ENCODE measurements around the gene PROS1. TPM values are rescaled to one million over a fixed set of nuclear protein-coding genes. Genes with fewer than 3 reads are reported as not detected.

PROS1 gene
- total and polyA plus RNA-seq, 4 experiments from 2014 or later = not detected

GRCh38 chr3:94008253-94008652, 34.6 kb upstream of the PROS1 start:
- H3K4me1 ChIP-seq (ENCODE audit: insufficient read depth, low read length) = peaks cover 5% of the 10 kb centered on the region
- CTCF ChIA-PET (ENCODE audit: partially characterized antibody) = interaction anchor here (0.8 to 2.8 kb wide), 3 partner anchors 10 to 61 kb away, joined by 3 to 16 read pairs (median 5); partner anchors contain the start of genes DHFR2 and NSUN3

GRCh38 chr3:94004301-94004910, 30.7 kb upstream of the PROS1 start:
- H3K27me3 ChIP-seq (ENCODE audit: insufficient read depth, low read length) = no peaks in the 10 kb centered on the region
- no peak overlapping the region for H3K27ac ChIP-seq (ENCODE audit: low read depth, low read length)
- Mint-ChIP-seq H3K4me3 (peak overlapping the region; percentile 68 to 90 (median 82)), H3K9me3 (no peaks in the 10 kb centered on the region), H3K4me1 (peaks cover 0 to 5% (median 2%) of the 10 kb centered on the region in 4 donors), H3K27me3 (no peaks in the 10 kb centered on the region), H3K36me3 (peaks cover 0 to 4% of the 10 kb centered on the region in 2 donors), H3K27ac (peak overlapping the region in 5 of 7 donors; percentile 67 to 89 (median 82))
- intact Hi-C loops (cut with micrococcal nuclease) = loop anchor here (1.0 to 5.0 kb wide), 2 partner anchors 65 to 243 kb away; no protein-coding TSS in a partner anchor
- CTCF ChIA-PET (ENCODE audit: partially characterized antibody) = interaction anchor here (0.6 to 4.8 kb wide), 11 partner anchors 10 to 245 kb away, joined by 3 to 71 read pairs (median 6); partner anchors contain the start of genes ARL13B, DHFR2 and NSUN3
- H3K9me3 ChIP-seq (ENCODE audit: control insufficient read depth in 1 of 2, low read length in 2 of 2) = no peaks in the 10 kb centered on the region
- DNase-seq = peak in 4 of 5 donors; percentile 40 to 57 (median 52)
- no peaks in the 10 kb centered on the region for H3K36me3 ChIP-seq (ENCODE audit: insufficient read depth, low read length)
- POLR2A ChIA-PET (ENCODE audit: partially characterized antibody) = interaction anchor here (0.6 kb wide), 1 partner anchor 77 kb away, joined by 4 read pairs; no protein-coding TSS in a partner anchor
- peaks cover 5% of the 10 kb centered on the region for H3K4me1 ChIP-seq (ENCODE audit: insufficient read depth, low read length)
- H3K4me3 ChIP-seq (ENCODE audit: low read length in 2 of 2) = no peak overlapping the region

More at GRCh38 chr3:94008253-94008652, 34.6 kb upstream of the PROS1 start:
- DNase-seq = no peak
- H3K27ac Mint-ChIP-seq = no peak overlapping the region
- peaks cover 11 to 16% (median 12%) of the 10 kb centered on the region in 4 donors for H3K4me1 Mint-ChIP-seq
- H3K4me3 Mint-ChIP-seq = no peak overlapping the region
- no peak overlapping the region for H3K4me3 ChIP-seq (ENCODE audit: low read length in 2 of 2)
- H3K36me3 Mint-ChIP-seq = peaks cover 0 to 7% of the 10 kb centered on the region in 2 donors
- no peaks in the 10 kb centered on the region for H3K27me3 ChIP-seq (ENCODE audit: insufficient read depth, low read length)
- H3K9me3 ChIP-seq (ENCODE audit: control insufficient read depth in 1 of 2, low read length in 2 of 2) = no peaks in the 10 kb centered on the region
- H3K9me3 Mint-ChIP-seq = no peaks in the 10 kb centered on the region
- no peaks in the 10 kb centered on the region for H3K27me3 Mint-ChIP-seq
- POLR2A ChIA-PET (ENCODE audit: partially characterized antibody) = no interaction called here
- no peak overlapping the region for H3K27ac ChIP-seq (ENCODE audit: low read depth, low read length)
- intact Hi-C loops (cut with micrococcal nuclease) = no loop called here
- no peaks in the 10 kb centered on the region for H3K36me3 ChIP-seq (ENCODE audit: insufficient read depth, low read length)

GRCh38 chr3:94001827-94002495, 28.3 kb upstream of the PROS1 start:
- H3K27me3 ChIP-seq (ENCODE audit: insufficient read depth, low read length) = no peaks in the 10 kb centered on the region
- H3K4me1 Mint-ChIP-seq = peaks cover 0 to 5% (median 2%) of the 10 kb centered on the region in 4 donors
- intact Hi-C loops (cut with micrococcal nuclease) = loop anchor here (5.0 kb wide), 1 partner anchor 245 kb away; no protein-coding TSS in a partner anchor

GRCh38 chr3:94001191-94001590, 27.5 kb upstream of the PROS1 start:
- Histone ChIP-seq H3K27ac (ENCODE audit: low read depth, low read length) (no peak overlapping the region), H3K4me3 (ENCODE audit: low read length in 2 of 2) (no peak overlapping the region), H3K9me3 (ENCODE audit: control insufficient read depth in 1 of 2, low read length in 2 of 2) (no peaks in the 10 kb centered on the region), H3K36me3 (ENCODE audit: insufficient read depth, low read length) (no peaks in the 10 kb centered on the region), H3K27me3 (ENCODE audit: insufficient read depth, low read length) (no peaks in the 10 kb centered on the region), H3K4me1 (ENCODE audit: insufficient read depth, low read length) (peaks cover 5% of the 10 kb centered on the region)
- ChIA-PET CTCF (ENCODE audit: partially characterized antibody) (interaction anchor here (0.6 to 4.8 kb wide), 2 partner anchors 38 to 68 kb away, joined by 3 to 71 read pairs; no protein-coding TSS in a partner anchor), POLR2A (ENCODE audit: partially characterized antibody) (no interaction called here)
- Mint-ChIP-seq H3K4me1 (peaks cover 0 to 5% (median 2%) of the 10 kb centered on the region in 4 donors), H3K27ac (peak overlapping the region in 3 of 7 donors; percentile 0 to 71 (median 3)), H3K4me3 (no peak overlapping the region), H3K27me3 (no peaks in the 10 kb centered on the region), H3K9me3 (no peaks in the 10 kb centered on the region), H3K36me3 (peaks cover 2 to 4% of the 10 kb centered on the region in 2 donors)
- intact Hi-C loops (cut with micrococcal nuclease) = loop anchor here (5.0 kb wide), 1 partner anchor 246 kb away; no protein-coding TSS in a partner anchor
- DNase-seq = no peak

More at GRCh38 chr3:94001827-94002495, 28.3 kb upstream of the PROS1 start:
- Histone ChIP-seq H3K9me3 (ENCODE audit: control insufficient read depth in 1 of 2, low read length in 2 of 2) (no peaks in the 10 kb centered on the region), H3K27ac (ENCODE audit: low read depth, low read length) (no peak overlapping the region), H3K4me3 (ENCODE audit: low read length in 2 of 2) (no peak overlapping the region), H3K36me3 (ENCODE audit: insufficient read depth, low read length) (no peaks in the 10 kb centered on the region), H3K4me1 (ENCODE audit: insufficient read depth, low read length) (peaks cover 5% of the 10 kb centered on the region)
- ChIA-PET CTCF (ENCODE audit: partially characterized antibody) (interaction anchor here (4.8 kb wide), 1 partner anchor 67 kb away, joined by 71 read pairs; no protein-coding TSS in a partner anchor), POLR2A (ENCODE audit: partially characterized antibody) (interaction anchor here (0.8 kb wide), 1 partner anchor 61 kb away, joined by 4 read pairs; the partner anchor contains the start of genes DHFR2 and NSUN3)
- DNase-seq = no peak
- Mint-ChIP-seq H3K27ac (peak overlapping the region in 1 of 7 donors; percentile 3), H3K9me3 (no peaks in the 10 kb centered on the region), H3K36me3 (peaks cover 2 to 4% of the 10 kb centered on the region in 2 donors), H3K4me3 (no peak overlapping the region), H3K27me3 (no peaks in the 10 kb centered on the region)

- ChIA-PET POLR2A (ENCODE audit: partially characterized antibody) (no interaction called here), CTCF (ENCODE audit: partially characterized antibody) (interaction anchor here (1.5 kb wide), 1 partner anchor 10 kb away, joined by 6 read pairs; no protein-coding TSS in a partner anchor)
- peak overlapping the region in 1 of 7 donors; percentile 16 for H3K27ac Mint-ChIP-seq
These were observed 20.4 kb upstream of the PROS1 start for GRCh38 chr3:93994056-93994455.

GRCh38 chr3:93992207-93992606, 18.5 kb upstream of the PROS1 start:
- Mint-ChIP-seq H3K27me3 (no peaks in the 10 kb centered on the region), H3K27ac (no peak overlapping the region), H3K9me3 (no peaks in the 10 kb centered on the region), H3K4me1 (peaks cover 0 to 5% (median 1%) of the 10 kb centered on the region in 4 donors), H3K4me3 (no peak overlapping the region), H3K36me3 (peaks cover 0 to 4% of the 10 kb centered on the region in 2 donors)
- no peak overlapping the region for H3K4me3 ChIP-seq (ENCODE audit: low read length in 2 of 2)
- H3K36me3 ChIP-seq (ENCODE audit: insufficient read depth, low read length) = no peaks in the 10 kb centered on the region
- no peaks in the 10 kb centered on the region for H3K9me3 ChIP-seq (ENCODE audit: control insufficient read depth in 1 of 2, low read length in 2 of 2)
- H3K4me1 ChIP-seq (ENCODE audit: insufficient read depth, low read length) = no peaks in the 10 kb centered on the region
- ChIA-PET POLR2A (ENCODE audit: partially characterized antibody) (no interaction called here), CTCF (ENCODE audit: partially characterized antibody) (interaction anchor here (0.7 to 1.6 kb wide), 2 partner anchors 11 to 13 kb away, joined by 3 to 8 read pairs; partner anchors contain the start of gene ARL13B)
- intact Hi-C loops (cut with micrococcal nuclease) = no loop called here
- H3K27ac ChIP-seq (ENCODE audit: low read depth, low read length) = no peak overlapping the region
- no peak for DNase-seq
- no peaks in the 10 kb centered on the region for H3K27me3 ChIP-seq (ENCODE audit: insufficient read depth, low read length)

More at GRCh38 chr3:93994056-93994455, 20.4 kb upstream of the PROS1 start:
- Histone ChIP-seq H3K4me1 (ENCODE audit: insufficient read depth, low read length) (no peaks in the 10 kb centered on the region), H3K36me3 (ENCODE audit: insufficient read depth, low read length) (no peaks in the 10 kb centered on the region), H3K27me3 (ENCODE audit: insufficient read depth, low read length) (no peaks in the 10 kb centered on the region), H3K4me3 (ENCODE audit: low read length in 2 of 2) (no peak overlapping the region), H3K9me3 (ENCODE audit: control insufficient read depth in 1 of 2, low read length in 2 of 2) (no peaks in the 10 kb centered on the region), H3K27ac (ENCODE audit: low read depth, low read length) (no peak overlapping the region)
- intact Hi-C loops (cut with micrococcal nuclease) = no loop called here
- no peaks in the 10 kb centered on the region for H3K27me3 Mint-ChIP-seq
- no peak overlapping the region for H3K4me3 Mint-ChIP-seq
- no peak for DNase-seq
- H3K36me3 Mint-ChIP-seq = peaks cover 2 to 4% of the 10 kb centered on the region in 2 donors
- peaks cover 0 to 5% (median 0%) of the 10 kb centered on the region in 4 donors for H3K4me1 Mint-ChIP-seq
- H3K9me3 Mint-ChIP-seq = no peaks in the 10 kb centered on the region

Data from CD4-positive, alpha-beta memory T cell (primary cell).